Inflammatory macrophage (primary cell): ENCODE results near the gene VSX2.

Source experiments
- DNase-seq, 2 donors: peaks; one replicate each; pipeline ENCODE4 v3.0.0-alpha.2; 2020 to 2022

The VSX2 gene

DNA sequence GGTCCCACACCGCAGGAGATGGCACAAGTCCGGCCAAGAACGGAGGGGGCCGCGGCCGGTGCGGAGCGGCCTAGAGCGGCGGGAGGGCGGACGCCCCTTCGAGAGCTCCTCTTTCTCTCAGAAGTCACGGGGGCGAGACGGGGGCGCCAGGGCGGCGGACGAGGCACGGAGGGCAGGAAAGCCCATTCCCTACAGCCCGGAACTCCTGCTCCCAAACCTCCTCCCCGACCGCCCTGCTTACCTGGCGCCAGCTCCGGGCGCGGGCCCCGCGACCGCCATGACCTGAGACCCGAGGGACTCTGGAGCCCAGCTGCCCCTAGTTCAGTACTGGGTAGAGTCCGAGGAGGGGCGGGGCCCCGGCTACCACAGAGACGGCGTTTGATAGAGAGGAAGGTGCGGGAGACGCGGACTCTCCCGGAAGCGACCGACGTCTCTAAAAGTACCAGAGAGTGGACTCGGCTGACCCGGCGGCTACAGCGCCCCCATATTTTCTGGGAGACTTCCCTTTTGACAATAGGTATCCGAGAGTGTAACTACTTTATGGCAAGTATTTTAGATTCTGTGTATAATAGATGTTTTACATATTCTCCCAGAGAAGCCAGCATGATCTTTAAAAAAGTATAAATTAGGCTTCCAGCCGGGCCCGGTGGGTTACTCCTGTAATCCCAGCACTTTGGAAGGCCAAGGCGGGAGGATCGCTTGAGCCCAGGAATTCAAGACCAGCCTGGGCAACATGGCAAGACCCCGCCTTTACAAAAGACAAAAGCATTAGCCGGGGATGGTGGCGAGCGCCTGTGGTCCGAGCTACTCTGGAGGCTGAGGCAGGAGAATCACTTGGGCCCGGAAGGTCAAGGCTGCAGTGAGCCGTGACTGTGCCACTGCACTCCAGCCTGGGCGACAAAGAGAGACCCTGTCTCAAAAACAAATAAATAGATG lies 63.7 kb downstream of the VSX2 start, which contains the start of gene ABCD4:
Gene ABCD4 (minus strand): TSS at position 301 of the 936 bp plus-strand sequence. CDS start 22 bp downstream, at position 279.
- DNase-seq = peak; percentile 90 to 93

DNA sequence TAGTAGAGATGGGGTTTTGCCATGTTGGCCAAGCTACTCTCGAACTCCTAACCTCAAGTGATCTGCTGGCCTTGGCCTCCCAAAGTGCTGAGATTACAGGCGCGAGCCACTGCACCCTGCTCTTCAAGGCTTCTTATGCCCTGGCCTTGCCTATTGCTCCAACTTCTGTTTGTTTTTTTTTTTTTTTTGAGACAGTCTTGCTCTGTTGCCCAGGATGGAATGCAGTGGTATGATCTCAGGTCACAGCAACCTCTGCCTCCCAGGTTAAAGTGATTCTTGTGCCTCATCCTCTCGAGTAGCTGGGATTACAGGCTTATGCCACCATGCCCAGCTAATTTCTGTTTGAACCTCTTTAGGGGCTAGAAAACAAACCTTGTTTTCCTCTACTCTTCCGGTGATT lies 69.4 kb downstream of the VSX2 start:
- DNase-seq = no peak

DNA sequence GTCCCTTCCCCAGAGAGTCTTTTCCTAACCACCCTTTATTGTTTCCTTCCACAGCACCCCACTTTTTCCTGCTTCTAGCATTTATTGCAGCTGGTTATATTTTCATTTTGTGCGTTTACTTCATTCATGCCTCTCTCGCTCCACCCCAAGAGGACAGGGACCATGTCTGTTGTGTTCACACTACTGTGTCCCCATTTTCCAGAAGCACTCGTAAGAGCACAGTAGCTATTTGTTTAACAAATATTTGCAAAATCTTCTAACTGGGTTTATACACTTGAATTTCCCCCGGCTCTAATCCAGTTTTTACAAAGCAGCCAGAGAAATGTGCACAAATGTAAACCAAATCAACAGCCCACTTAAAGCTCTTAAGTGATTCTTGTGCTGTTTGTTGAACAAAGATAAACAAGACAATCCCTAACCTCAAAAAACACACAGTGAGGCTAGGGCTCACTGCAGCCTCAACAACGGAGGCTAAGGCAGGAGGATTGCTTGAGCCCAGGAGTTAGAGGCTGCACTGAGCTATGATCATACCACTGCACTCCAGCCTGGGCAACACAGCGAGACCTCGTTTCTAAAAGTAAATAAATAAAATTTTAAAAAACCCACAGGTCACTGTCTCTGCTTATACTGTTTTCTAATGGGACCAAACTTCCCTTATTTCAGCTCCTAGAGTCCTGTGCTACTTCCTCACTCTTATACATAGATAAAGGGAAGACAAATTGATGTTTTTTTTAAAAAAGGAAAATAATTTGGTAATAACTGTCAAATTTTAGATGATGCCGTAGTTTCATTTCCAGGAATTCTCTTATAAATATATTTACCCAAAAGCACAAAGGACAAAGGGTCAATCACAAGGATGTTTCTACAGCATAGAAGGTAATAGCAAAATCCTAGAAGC lies 70.1 kb downstream of the VSX2 start:
- peak; percentile 15 to 76 for DNase-seq

- no peak for DNase-seq
Measured at GRCh38 chr14:74312161-74312560, 72.9 kb downstream of the VSX2 start.
